HCT116 (cell line): ENCODE results near the gene DIP2A. TPM values are rescaled to one million over a fixed set of nuclear protein-coding genes. Genes with fewer than 3 reads are reported as not detected.
A peak's percentile ranks its signal among the peaks of the same experiment; 100 is the strongest.

Source experiments
- ATAC-seq: fragments of 200-7000 bp; cut with Tn5 transposase; 2 replicates; pipeline ENCODE4 v1.9.1; 2020; ENCODE audit warnings: mild to moderate bottlenecking, moderate library complexity
- BruUV-seq: library from RNA; stranded (reverse); fragments of 400-500 nt; replicated peaks from 2 replicates; lab custom pipeline; 2021; lab: Mats Ljungman, UMichigan
- CTCF ChIA-PET: fragments of 300-600 bp; sonication (Branson Sonifier 250); formaldehyde crosslinking; loops from one replicate; lab custom pipeline; 2021; ENCODE audit warnings: antibody characterized with exemption; lab: Charles Lee
- POLR2A ChIA-PET: fragments of 300-600, 350-600 bp; sonication (Branson Sonifier 250); formaldehyde crosslinking; loops from one replicate; lab custom pipeline; 2021; ENCODE audit warnings: antibody characterized with exemption; lab: Charles Lee
- RAD21 ChIA-PET, 2 experiments: fragments of 300-600 bp; sonication (Branson Sonifier 250); formaldehyde crosslinking; loops; one replicate each; lab custom pipeline; 2023; ENCODE audit warnings: low total read pairs in 2 of 2; ENCODE audit not compliant: uncharacterized antibody in 2 of 2, unreplicated experiment in 2 of 2, low non-redundant PET in 1 of 2; lab: Charles Lee
- DNase-seq: peaks from one replicate; pipeline ENCODE4 v3.0.0-alpha.2; 2010; ENCODE audit warnings: low read depth, low spot score
- H2AFZ ChIP-seq: fragments of 200-600 bp; shearing (Covaris generic), sonication (generic); 2 replicates; pipeline ENCODE4 v1.6.1; 2017; ENCODE audit warnings: low read depth, mixed run types, mixed read lengths, antibody characterized with exemption, low read length; ENCODE audit not compliant: poor library complexity, severe bottlenecking
- H3K27ac ChIP-seq: 2 replicates; pipeline ENCODE4 v1.5.1; 2012; ENCODE audit warnings: low read depth, low read length
- H3K27me3 ChIP-seq: fragments of 200-600 bp; sonication (generic); 2 replicates; pipeline ENCODE4 v1.6.1; 2016; ENCODE audit warnings: mixed run types, low read length, mixed read lengths; ENCODE audit not compliant: insufficient read depth
- H3K36me3 ChIP-seq, 2 experiments: fragments of 200-500 bp in 1 of 2; fragments of 200-600 bp in 1 of 2; sonication (Bioruptor generic) in 1 of 2; sonication (generic) in 1 of 2; 2 replicates each; pipeline versions ENCODE4 v1.5.1 to v1.6.1; 2014 to 2016; ENCODE audit warnings: low read length in 2 of 2, inconsistent platforms in 1 of 2, mixed read lengths in 1 of 2, mixed run types in 1 of 2; ENCODE audit not compliant: insufficient read depth in 2 of 2, control insufficient read depth in 1 of 2
- H3K4me1 ChIP-seq, 2 experiments: fragments of 200-600 bp in 1 of 2; sonication (generic) in 1 of 2; 2 replicates each; pipeline versions ENCODE4 v1.5.1 to v1.6.1; 2012 to 2017; ENCODE audit warnings: low read length in 2 of 2, inconsistent platforms in 1 of 2, mild to moderate bottlenecking in 1 of 2, mixed read lengths in 1 of 2, mixed run types in 1 of 2, moderate library complexity in 1 of 2; ENCODE audit not compliant: insufficient read depth in 2 of 2, control insufficient read depth in 1 of 2
- H3K4me2 ChIP-seq: fragments of 200-600 bp; sonication (generic); 2 replicates; pipeline ENCODE4 v1.6.1; 2017; ENCODE audit warnings: mixed run types, low read length, mixed read lengths
- H3K4me3 ChIP-seq, 2 experiments: fragments of 200-600 bp in 1 of 2; sonication (generic) in 1 of 2; replicated peaks in 1 of 2; 2 replicates each; pipeline ENCODE4 v1.5.1; 2011 to 2016; ENCODE audit warnings: low read length in 2 of 2, control low read depth in 1 of 2, low read depth in 1 of 2, mild to moderate bottlenecking in 1 of 2, mixed read lengths in 1 of 2, mixed run types in 1 of 2
- H3K79me2 ChIP-seq: fragments of 200-600 bp; sonication (generic); 2 replicates; pipeline ENCODE4 v1.6.1; 2017; ENCODE audit warnings: mild to moderate bottlenecking, mixed run types, low read length, moderate library complexity, mixed read lengths; ENCODE audit not compliant: insufficient read depth
- H3K9ac ChIP-seq: fragments of 200-600 bp; sonication (generic); 2 replicates; pipeline ENCODE4 v1.6.1; 2016; ENCODE audit warnings: low read length, mixed read lengths
- H3K9me2 ChIP-seq: fragments of 200-600 bp; sonication (generic), shearing (Covaris generic); 2 replicates; pipeline ENCODE4 v1.6.1; 2017; ENCODE audit warnings: mixed run types, mild to moderate bottlenecking, moderate library complexity; ENCODE audit not compliant: insufficient read depth
- H3K9me3 ChIP-seq, 2 experiments: fragments of 200-500 bp in 1 of 2; fragments of 200-600 bp in 1 of 2; sonication (Bioruptor generic) in 1 of 2; sonication (generic) in 1 of 2; 2 replicates each; pipeline ENCODE4 v1.6.1; 2014 to 2017; ENCODE audit warnings: low read length in 2 of 2, mixed read lengths in 2 of 2, inconsistent platforms in 1 of 2, low read depth in 1 of 2, mild to moderate bottlenecking in 1 of 2, mixed run types in 1 of 2, moderate library complexity in 1 of 2; ENCODE audit not compliant: control insufficient read depth in 1 of 2, insufficient read depth in 1 of 2
- H4K20me1 ChIP-seq: fragments of 200-600 bp; sonication (generic), shearing (Covaris generic); 2 replicates; pipeline ENCODE4 v1.6.1; 2017; ENCODE audit warnings: mixed run types, mild to moderate bottlenecking, moderate library complexity; ENCODE audit not compliant: insufficient read depth
- CEBPB ChIP-seq: IDR thresholded peaks from 2 replicates; pipeline ENCODE4 v1.6.1; 2012; ENCODE audit warnings: low read depth
- JUND ChIP-seq: IDR thresholded peaks from 2 replicates; pipeline ENCODE4 v1.6.1; 2012
- POLR2A ChIP-seq: IDR thresholded peaks from 2 replicates; pipeline ENCODE4 v1.7.0; 2011; ENCODE audit warnings: borderline replicate concordance; ENCODE audit not compliant: insufficient read depth, insufficient read length; ENCODE audit errors: extremely low read depth
- POLR2AphosphoS5 ChIP-seq: IDR thresholded peaks from 2 replicates; pipeline ENCODE4 v1.6.1; 2011; ENCODE audit warnings: mild to moderate bottlenecking, low read depth, low read length, moderate library complexity
- RAD21 ChIP-seq: IDR thresholded peaks from 2 replicates; pipeline ENCODE4 v1.6.1; 2012; ENCODE audit warnings: low read depth, mild to moderate bottlenecking
- intact Hi-C: fragments of 100-400 bp; cut with micrococcal nuclease; formaldehyde crosslinking; loops from 2 replicates; pipeline ENCODE4 v1.10.0; 2022
- total RNA-seq: library from RNA; stranded (reverse); gene quantifications from one replicate; pipeline ENCODE4 v1.2.1, GENCODE V29; 2021; ENCODE audit not compliant: unreplicated experiment
- TF ChIP-seq, protein P1 (sequence below): IDR thresholded peaks from 2 replicates; pipeline ENCODE4 v1.6.1; 2012
- TF ChIP-seq, protein P2 (sequence below): IDR thresholded peaks from 2 replicates; pipeline ENCODE4 v1.6.1; 2012

Gene DIP2A
- total RNA-seq, 1 experiment from 2014 or later: 39.9 TPM

DNA sequence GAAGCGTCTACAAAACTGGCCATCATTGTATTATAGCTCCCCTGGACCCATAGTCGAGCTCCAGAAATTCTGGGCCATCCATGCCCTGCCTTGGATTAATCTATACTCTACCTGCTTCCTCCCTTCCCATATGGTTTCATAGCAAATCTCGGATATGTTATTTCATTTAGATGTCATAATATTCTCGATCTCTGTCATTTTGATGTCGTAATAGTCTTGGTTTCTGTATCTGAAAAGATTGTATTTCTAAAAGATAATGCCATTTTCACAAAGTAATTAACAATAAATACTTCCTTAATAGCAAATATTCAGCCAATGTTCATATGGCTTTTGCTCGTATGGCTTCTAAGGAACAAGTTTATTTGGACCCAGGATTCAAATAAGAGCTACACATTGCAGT lies 35.1 kb downstream of the DIP2A start:
- no peak for ATAC-seq
- TF ChIP-seq, protein P1, sequence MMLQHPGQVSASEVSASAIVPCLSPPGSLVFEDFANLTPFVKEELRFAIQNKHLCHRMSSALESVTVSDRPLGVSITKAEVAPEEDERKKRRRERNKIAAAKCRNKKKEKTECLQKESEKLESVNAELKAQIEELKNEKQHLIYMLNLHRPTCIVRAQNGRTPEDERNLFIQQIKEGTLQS: no peak
- no peak for TF ChIP-seq POLR2A
- TF ChIP-seq RAD21: no peak
- DNase-seq: no peak
- intact Hi-C loops: no loop called here
- no peak overlapping the region for H3K4me3 ChIP-seq
- no peak overlapping the region for H3K9ac ChIP-seq
- POLR2A ChIA-PET: no interaction called here
- no peak overlapping the region for H2AFZ ChIP-seq
- no peaks in the 10 kb centered on the region for H3K9me3 ChIP-seq
- peaks cover 4 to 6% of the 10 kb centered on the region in 2 experiments; a peak in 2 of 4 replicates for H3K36me3 ChIP-seq
- peaks cover 4 to 13% of the 10 kb centered on the region in 2 experiments for H3K4me1 ChIP-seq
- no peaks in the 10 kb centered on the region; the same call in 1 of the 2 replicates for H3K79me2 ChIP-seq
- RAD21 ChIA-PET: no interaction called here
- CTCF ChIA-PET: no interaction called here
- no peaks in the 10 kb centered on the region for H3K27me3 ChIP-seq
- BruUV-seq: no TSS peak
- H3K27ac ChIP-seq: no peak overlapping the region
- H3K4me2 ChIP-seq: no peak overlapping the region
- no peaks in the 10 kb centered on the region for H4K20me1 ChIP-seq
- no peaks in the 10 kb centered on the region for H3K9me2 ChIP-seq

DNA sequence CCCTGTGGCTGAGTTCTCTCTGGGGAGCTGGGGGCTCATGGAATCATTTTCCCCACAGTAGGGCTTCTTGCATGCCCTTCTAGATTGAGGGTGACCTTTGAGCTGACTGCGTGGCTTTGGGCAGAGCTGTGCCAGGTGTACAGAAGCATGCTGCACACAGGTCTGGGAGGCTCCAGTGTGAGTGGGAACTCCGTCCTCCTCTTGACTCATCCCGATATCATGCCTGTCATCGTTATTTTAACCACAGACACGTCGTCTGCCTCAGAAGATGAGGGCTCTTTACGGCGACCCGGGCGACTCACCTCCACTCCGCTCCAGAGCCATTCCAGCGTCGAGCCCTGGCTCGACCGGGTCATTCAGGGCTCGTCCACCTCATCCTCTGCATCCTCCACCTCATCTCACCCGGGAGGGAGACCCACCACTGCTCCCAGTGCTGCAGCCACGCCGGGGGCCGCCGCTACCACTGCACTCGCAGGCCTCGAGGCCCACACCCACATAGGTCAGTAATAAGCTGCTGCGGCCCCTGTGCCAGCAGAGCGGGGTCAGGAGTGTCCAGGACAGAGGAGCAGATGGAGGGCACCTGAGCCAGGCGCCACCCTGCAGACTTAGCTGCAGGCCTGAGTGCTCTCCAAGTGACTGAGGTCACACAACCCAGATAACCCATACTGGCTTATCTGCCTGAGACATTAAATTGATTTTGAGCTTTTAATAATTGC lies 39.8 kb downstream of the DIP2A start:
- H3K27ac ChIP-seq: peak overlapping the region; percentile 16; the same call in 1 of the 2 replicates
- peaks cover 15 to 34% of the 10 kb centered on the region in 2 experiments for H3K4me1 ChIP-seq
- no peaks in the 10 kb centered on the region for H3K9me2 ChIP-seq
- no peaks in the 10 kb centered on the region for H3K79me2 ChIP-seq
- peak overlapping the region; percentile 40 for H3K4me2 ChIP-seq
- intact Hi-C loops: no loop called here
- no peaks in the 10 kb centered on the region for H3K27me3 ChIP-seq
- ChIA-PET RAD21 (no interaction called here), CTCF (no interaction called here), POLR2A (no interaction called here)
- H3K4me3 ChIP-seq: no peak overlapping the region
- no peaks in the 10 kb centered on the region for H4K20me1 ChIP-seq
- H3K9ac ChIP-seq: no peak overlapping the region
- no peak overlapping the region for H2AFZ ChIP-seq
- ATAC-seq (peak; percentile 96), DNase-seq (peak; percentile 29)
- no TSS peak for BruUV-seq
- no peaks in the 10 kb centered on the region for H3K9me3 ChIP-seq
- peaks cover 0 to 6% of the 10 kb centered on the region in 2 experiments; a peak in 1 of 4 replicates for H3K36me3 ChIP-seq
- TF ChIP-seq JUND (peak; percentile 28; the same call in 1 of the 2 replicates), POLR2AphosphoS5 (no peak), CEBPB (no peak)
- TF ChIP-seq, protein P2, sequence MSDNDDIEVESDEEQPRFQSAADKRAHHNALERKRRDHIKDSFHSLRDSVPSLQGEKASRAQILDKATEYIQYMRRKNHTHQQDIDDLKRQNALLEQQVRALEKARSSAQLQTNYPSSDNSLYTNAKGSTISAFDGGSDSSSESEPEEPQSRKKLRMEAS: peak; percentile 35; the same call in 1 of the 2 replicates
